ENCODE data around the gene TMEM115.
"Not testable (repeated sequence)": the region's sequence is repeated elsewhere in the genome, so short reads cannot be mapped to it uniquely, and the experiment has no call there.

TMEM115 gene

GRCh38 chr3:50318615-50319014 is 40.7 kb downstream of the TMEM115 start:
- DNase-seq (ENCODE audit: low read depth, low spot score) = no peak

GRCh38 chr3:50318163-50318562 is 41.2 kb downstream of the TMEM115 start:
- DNase-seq (ENCODE audit: low read depth, low spot score) = no peak

- DNase-seq (ENCODE audit: low read depth, low spot score) = no peak
Measured at GRCh38 chr3:50317300-50317699, 42.0 kb downstream of the TMEM115 start.

GRCh38 chr3:50316657-50317242 is 42.6 kb downstream of the TMEM115 start:
- no peak for DNase-seq (ENCODE audit: low read depth, low spot score)

- DNase-seq (ENCODE audit: low read depth, low spot score) = no peak
Measured at GRCh38 chr3:50314816-50315215, 44.5 kb downstream of the TMEM115 start.

- no peak for DNase-seq (ENCODE audit: low read depth, low spot score)
Measured at GRCh38 chr3:50314342-50314741, 45.0 kb downstream of the TMEM115 start.

- DNase-seq (ENCODE audit: low read depth, low spot score) = not testable (repeated sequence)
Measured at GRCh38 chr3:50312041-50312440, 47.3 kb downstream of the TMEM115 start.

Data from activated CD4-positive, CD25-positive, alpha-beta regulatory T cell treated with anti-CD3 and anti-CD28 coated beads, Interleukin-2, amount 50 U/mL, for 16 hours (primary cell).